Measurements from ENCODE around the gene TCAF1. TPM values are rescaled to one million over a fixed set of nuclear protein-coding genes. Genes with fewer than 3 reads are reported as not detected.

The TCAF1 gene
- total RNA-seq, 4 donors from 2014 or later: 23.1 to 40.9 (median 30.2) TPM

- intact Hi-C loops (cut with DNase I; ENCODE audit: low total_unique reads): no loop called here
- H3K4me3 ChIP-seq (ENCODE audit: low read depth, poor library complexity, severe bottlenecking): no peak overlapping the region
- TF ChIP-seq CTCF (IDR thresholded peaks at IDR 0.05) (no peak), POLR2A (IDR thresholded peaks at IDR 0.05) (no peak)
- 93 to 95% methylated on average over 6 of the region's 6 CpGs for WGBS, 2 donors
- DNase-seq (ENCODE audit: low spot score in 2 of 2): no peak
Observed at GRCh38 chr7:143886826-143887477, 15.0 kb downstream of the TCAF1 start.

GRCh38 chr7:143885951-143886350 lies 16.0 kb downstream of the TCAF1 start:
- no peak for DNase-seq (ENCODE audit: low spot score in 2 of 2)
- TF ChIP-seq CTCF (IDR thresholded peaks at IDR 0.05) (no peak), POLR2A (IDR thresholded peaks at IDR 0.05) (no peak)
- intact Hi-C loops (cut with DNase I; ENCODE audit: low total_unique reads): no loop called here
- 70 to 81% methylated on average over 3 of the region's 3 CpGs for WGBS, 2 donors
- no peak overlapping the region for H3K4me3 ChIP-seq (ENCODE audit: low read depth, poor library complexity, severe bottlenecking)

GRCh38 chr7:143884969-143885559 lies 16.9 kb downstream of the TCAF1 start:
- H3K4me3 ChIP-seq (ENCODE audit: low read depth, poor library complexity, severe bottlenecking): peak overlapping the region; percentile 22
- WGBS, 2 donors: 11 to 16% methylated on average over 33 to 38 of the region's 38 CpGs
- peak in 1 of 2 donors; percentile 85 for DNase-seq (ENCODE audit: low spot score in 2 of 2)
- intact Hi-C loops (cut with DNase I; ENCODE audit: low total_unique reads): no loop called here
- TF ChIP-seq CTCF (IDR thresholded peaks at IDR 0.05): no peak
- no peak for TF ChIP-seq POLR2A (IDR thresholded peaks at IDR 0.05)

GRCh38 chr7:143884241-143884968 lies 17.6 kb downstream of the TCAF1 start:
- no peak for DNase-seq (ENCODE audit: low spot score in 2 of 2)
- WGBS, 2 donors: 64 to 69% methylated on average over 11 of the region's 11 CpGs
- H3K4me3 ChIP-seq (ENCODE audit: low read depth, poor library complexity, severe bottlenecking): no peak overlapping the region
- intact Hi-C loops (cut with DNase I; ENCODE audit: low total_unique reads): no loop called here
- TF ChIP-seq POLR2A (IDR thresholded peaks at IDR 0.05) (no peak), CTCF (IDR thresholded peaks at IDR 0.05) (no peak)

GRCh38 chr7:143882604-143883078 lies 19.3 kb downstream of the TCAF1 start:
- no peak for TF ChIP-seq POLR2A (IDR thresholded peaks at IDR 0.05)
- no peak for TF ChIP-seq CTCF (IDR thresholded peaks at IDR 0.05)
- peak overlapping the region; percentile 21 for H3K4me3 ChIP-seq (ENCODE audit: low read depth, poor library complexity, severe bottlenecking)
- peak in 1 of 2 donors; percentile 91 for DNase-seq (ENCODE audit: low spot score in 2 of 2)
- intact Hi-C loops (cut with DNase I; ENCODE audit: low total_unique reads): no loop called here
- 1 to 7% methylated on average over 18 to 22 of the region's 28 CpGs for WGBS, 2 donors
